Measurements from ENCODE around the gene GATAD2A.
"Not testable (repeated sequence)": the region's sequence is repeated elsewhere in the genome, so short reads cannot be mapped to it uniquely, and the experiment has no call there.

The GATAD2A gene

GRCh38 chr19:19404879-19405860, at the start of gene GATAD2A:
GATAD2A (plus strand) TSS chr19:19405675; CDS start chr19:19465346, 59,671 bp downstream.
- peak; percentile 93 for DNase-seq (ENCODE audit: low spot score)

GRCh38 chr19:19356500-19356899, 49.0 kb upstream of the GATAD2A start:
- DNase-seq (ENCODE audit: low spot score) = no peak

GRCh38 chr19:19356901-19357566, 48.4 kb upstream of the GATAD2A start:
- DNase-seq (ENCODE audit: low spot score) = no peak

- DNase-seq (ENCODE audit: low spot score) = peak; percentile 88
Observed at GRCh38 chr19:19361075-19361594, 44.3 kb upstream of the GATAD2A start.

- DNase-seq (ENCODE audit: low spot score) = no peak
Observed at GRCh38 chr19:19362075-19362474, 43.4 kb upstream of the GATAD2A start.

GRCh38 chr19:19366434-19367396, 38.8 kb upstream of the GATAD2A start:
- DNase-seq (ENCODE audit: low spot score) = peak; percentile 62

- DNase-seq (ENCODE audit: low spot score) = no peak
Observed at GRCh38 chr19:19368087-19368486, 37.4 kb upstream of the GATAD2A start.

- no peak for DNase-seq (ENCODE audit: low spot score)
Observed at GRCh38 chr19:19371059-19371458, 34.4 kb upstream of the GATAD2A start.

- DNase-seq (ENCODE audit: low spot score) = peak; percentile 20
Observed at GRCh38 chr19:19372656-19373416, 32.6 kb upstream of the GATAD2A start.

- no peak for DNase-seq (ENCODE audit: low spot score)
Observed at GRCh38 chr19:19379527-19379926, 25.9 kb upstream of the GATAD2A start.

GRCh38 chr19:19380316-19380715, 25.2 kb upstream of the GATAD2A start:
- DNase-seq (ENCODE audit: low spot score) = not testable (repeated sequence)

GRCh38 chr19:19381007-19381926, 24.2 kb upstream of the GATAD2A start:
- DNase-seq (ENCODE audit: low spot score) = no peak

GRCh38 chr19:19382118-19382517, 23.4 kb upstream of the GATAD2A start:
- DNase-seq (ENCODE audit: low spot score) = no peak

GRCh38 chr19:19384486-19384885, 21.0 kb upstream of the GATAD2A start:
- DNase-seq (ENCODE audit: low spot score) = no peak

GRCh38 chr19:19385131-19385895, 20.2 kb upstream of the GATAD2A start:
- peak; percentile 98 for DNase-seq (ENCODE audit: low spot score)

GRCh38 chr19:19385896-19386869, 19.3 kb upstream of the GATAD2A start:
- DNase-seq (ENCODE audit: low spot score) = no peak

GRCh38 chr19:19387108-19387507, 18.4 kb upstream of the GATAD2A start:
- no peak for DNase-seq (ENCODE audit: low spot score)

Data from AG08395 (cell line).